GM21786 (cell line): Measurements from ENCODE around the gene PPP1R26.
"Not testable (repeated sequence)": the region's sequence is repeated elsewhere in the genome, so short reads cannot be mapped to it uniquely, and the experiment has no call there.

Source experiments
- ATAC-seq: cut with Tn5 transposase; IDR thresholded peaks from one replicate; pipeline ENCODE4 v1.9.1; 2021; ENCODE audit not compliant: unreplicated experiment

Gene PPP1R26

GRCh38 chr9:135521608-135522095 lies 42.1 kb downstream of the PPP1R26 start:
- ATAC-seq: no peak

GRCh38 chr9:135522137-135522877 lies 42.7 kb downstream of the PPP1R26 start:
- ATAC-seq: no peak

GRCh38 chr9:135522931-135523330 lies 43.3 kb downstream of the PPP1R26 start:
- no peak for ATAC-seq

- ATAC-seq: no peak
Observed at GRCh38 chr9:135523521-135524129, 44.0 kb downstream of the PPP1R26 start.

- no peak for ATAC-seq
Observed at GRCh38 chr9:135524130-135524861, 44.7 kb downstream of the PPP1R26 start.

GRCh38 chr9:135525241-135526088 lies 45.9 kb downstream of the PPP1R26 start:
- no peak for ATAC-seq

- ATAC-seq: no peak
Observed at GRCh38 chr9:135526089-135526729, 46.6 kb downstream of the PPP1R26 start.

- ATAC-seq: no peak
Observed at GRCh38 chr9:135526730-135527571, 47.4 kb downstream of the PPP1R26 start.

- not testable (repeated sequence) for ATAC-seq
Observed at GRCh38 chr9:135528842-135529435, 49.4 kb downstream of the PPP1R26 start.

GRCh38 chr9:135530146-135530545 lies 50.6 kb downstream of the PPP1R26 start:
- ATAC-seq: no peak

GRCh38 chr9:135531096-135531495 lies 51.5 kb downstream of the PPP1R26 start:
- ATAC-seq: no peak

GRCh38 chr9:135533113-135533512 lies 53.5 kb downstream of the PPP1R26 start:
- ATAC-seq: no peak

GRCh38 chr9:135533674-135534073 lies 54.1 kb downstream of the PPP1R26 start:
- ATAC-seq: no peak

- not testable (repeated sequence) for ATAC-seq
Observed at GRCh38 chr9:135534192-135534711, 54.7 kb downstream of the PPP1R26 start.

- ATAC-seq: not testable (repeated sequence)
Observed at GRCh38 chr9:135534826-135535225, 55.2 kb downstream of the PPP1R26 start.

GRCh38 chr9:135535631-135536030 lies 56.0 kb downstream of the PPP1R26 start:
- not testable (repeated sequence) for ATAC-seq

GRCh38 chr9:135536216-135536615 lies 56.6 kb downstream of the PPP1R26 start:
- no peak for ATAC-seq
